ENCODE data around the gene MRPS26.
"Not testable (repeated sequence)": the region's sequence is repeated elsewhere in the genome, so short reads cannot be mapped to it uniquely, and the experiment has no call there.

Gene MRPS26

GRCh38 chr20:3013771-3014170 is 32.1 kb upstream of the MRPS26 start:
- no peak for DNase-seq (ENCODE audit: low read depth)
- TF ChIP-seq CTCF (conservative IDR thresholded peaks at IDR 0.05; ENCODE audit: low read depth, low read length): no peak

GRCh38 chr20:3014179-3014578 is 31.7 kb upstream of the MRPS26 start:
- TF ChIP-seq CTCF (conservative IDR thresholded peaks at IDR 0.05; ENCODE audit: low read depth, low read length): no peak
- DNase-seq (ENCODE audit: low read depth): no peak
- H3K4me3 ChIP-seq (ENCODE audit: low read length): no peak overlapping the region

More at GRCh38 chr20:3013771-3014170, 32.1 kb upstream of the MRPS26 start:
- H3K4me3 ChIP-seq (ENCODE audit: low read length): no peak overlapping the region

- no peak for DNase-seq (ENCODE audit: low read depth)
- no peak overlapping the region for H3K4me3 ChIP-seq (ENCODE audit: low read length)
- TF ChIP-seq CTCF (conservative IDR thresholded peaks at IDR 0.05; ENCODE audit: low read depth, low read length): no peak
These were observed 31.2 kb upstream of the MRPS26 start for GRCh38 chr20:3014662-3015061.

GRCh38 chr20:3015302-3015701 is 30.6 kb upstream of the MRPS26 start:
- H3K4me3 ChIP-seq (ENCODE audit: low read length); DNase-seq (ENCODE audit: low read depth): not testable (repeated sequence)

GRCh38 chr20:3021327-3021726 is 24.5 kb upstream of the MRPS26 start:
- no peak overlapping the region for H3K4me3 ChIP-seq (ENCODE audit: low read length)
- no peak for DNase-seq (ENCODE audit: low read depth)
- TF ChIP-seq CTCF (conservative IDR thresholded peaks at IDR 0.05; ENCODE audit: low read depth, low read length): no peak

- H3K4me3 ChIP-seq (ENCODE audit: low read length): no peak overlapping the region
- no peak for TF ChIP-seq CTCF (conservative IDR thresholded peaks at IDR 0.05; ENCODE audit: low read depth, low read length)
- DNase-seq (ENCODE audit: low read depth): no peak
These were observed 24.1 kb upstream of the MRPS26 start for GRCh38 chr20:3021777-3022176.

- DNase-seq (ENCODE audit: low read depth): not testable (repeated sequence)
These were observed 23.0 kb upstream of the MRPS26 start for GRCh38 chr20:3022559-3023490.

GRCh38 chr20:3027987-3028386 is 17.9 kb upstream of the MRPS26 start:
- DNase-seq (ENCODE audit: low read depth): no peak
- no peak overlapping the region for H3K4me3 ChIP-seq (ENCODE audit: low read length)
- TF ChIP-seq CTCF (conservative IDR thresholded peaks at IDR 0.05; ENCODE audit: low read depth, low read length): no peak

More at GRCh38 chr20:3022559-3023490, 23.0 kb upstream of the MRPS26 start:
- H3K4me3 ChIP-seq (ENCODE audit: low read length): not testable (repeated sequence)
